ENCODE results near the gene OR7A17. TPM values are rescaled to one million over a fixed set of nuclear protein-coding genes. Genes with fewer than 3 reads are reported as not detected.

OR7A17 gene
- total RNA-seq = not detected in 2 replicates

GRCh38 chr19:14886032-14886431, at the start of gene OR7A17:
OR7A17 (minus strand) TSS chr19:14886132; CDS start chr19:14881355, 4,777 bp downstream.

DNA sequence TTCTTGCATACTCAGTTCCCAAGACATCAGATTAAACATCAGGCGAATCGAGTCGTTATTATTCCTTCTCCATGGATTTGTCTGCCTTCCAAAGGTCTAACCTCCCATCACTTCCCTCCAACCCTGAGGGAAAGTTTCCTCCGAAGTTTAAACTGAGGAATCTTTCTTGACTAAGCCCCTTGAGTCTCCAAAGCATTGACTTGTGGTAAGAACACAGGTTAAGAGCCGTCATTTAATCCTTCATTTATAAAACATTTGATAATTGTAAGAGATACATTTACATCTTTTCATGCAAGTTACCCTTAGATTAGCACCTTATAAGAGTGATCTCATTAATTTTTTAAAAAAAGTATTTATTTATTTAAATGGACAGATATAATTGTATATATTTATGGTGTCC, 37.1 kb downstream of the OR7A17 start, which contains the start of gene OR7A10:
Gene OR7A10, minus strand, starts transcription at position 101 of the 400 bp plus-strand sequence. CDS start 7,045 bp downstream, outside the sequence.

DNA sequence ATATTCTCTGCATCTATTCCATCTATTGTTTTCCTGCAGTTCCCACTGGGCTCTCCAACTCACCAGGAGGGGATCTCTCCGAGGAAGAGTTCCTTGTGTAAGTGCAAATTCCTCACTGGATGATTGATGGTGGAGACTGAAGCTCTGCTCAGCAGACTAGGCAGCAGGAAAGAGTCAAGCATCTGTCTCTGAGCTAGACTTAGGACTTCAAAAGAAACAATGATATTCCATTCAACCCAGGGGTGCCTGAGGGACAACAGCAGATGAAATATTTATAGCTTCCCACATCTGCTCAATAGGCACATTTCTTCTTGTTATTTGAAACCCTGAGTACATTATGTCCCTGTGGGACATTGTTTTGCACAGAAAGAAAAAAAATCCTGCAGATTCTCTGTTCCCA, 50.9 kb downstream of the OR7A17 start, which contains the start of the genes OR7A5 and OR7C1:
Gene OR7A5, minus strand, starts transcription at position 175 of the 400 bp plus-strand sequence. CDS start 6,944 bp downstream, outside the sequence.
Gene OR7C1, minus strand, starts transcription at position 175 of the 400 bp plus-strand sequence. CDS start 35,049 bp downstream, outside the sequence.

Other genes with a start within 250 kb of the OR7A17 start
- not detected in 2 replicates for gene ADGRE3, start 211.3 kb downstream of the OR7A17 start, total RNA-seq
- 4.9 and 7.6 TPM in 2 replicates for gene ZNF333, start 196.1 kb downstream of the OR7A17 start, total RNA-seq
- gene ADGRE2, start 107.6 kb downstream of the OR7A17 start, total RNA-seq = 1.7 and 6.6 TPM in 2 replicates
- not detected in 2 replicates for gene OR7A5, start 50.9 kb downstream of the OR7A17 start, total RNA-seq
- not detected in 2 replicates for gene OR7C1, start 50.9 kb downstream of the OR7A17 start, total RNA-seq
- gene OR7A10, start 37.2 kb downstream of the OR7A17 start, total RNA-seq = not detected in 2 replicates
- gene OR7C2, start 55.4 kb upstream of the OR7A17 start, total RNA-seq = not detected in 2 replicates
- gene SLC1A6, start 93.7 kb upstream of the OR7A17 start, total RNA-seq = not detected in 2 replicates
- gene CASP14, start 163.3 kb upstream of the OR7A17 start, total RNA-seq = not detected in 2 replicates
- gene OR1I1, start 196.1 kb upstream of the OR7A17 start, total RNA-seq = not detected in 2 replicates
- 55.5 and 66.3 TPM in 2 replicates for gene SYDE1, start 221.3 kb upstream of the OR7A17 start, total RNA-seq